ENCODE data around the gene TMEM185A.
"Not testable (repeated sequence)": the region's sequence is repeated elsewhere in the genome, so short reads cannot be mapped to it uniquely, and the experiment has no call there.

DNA sequence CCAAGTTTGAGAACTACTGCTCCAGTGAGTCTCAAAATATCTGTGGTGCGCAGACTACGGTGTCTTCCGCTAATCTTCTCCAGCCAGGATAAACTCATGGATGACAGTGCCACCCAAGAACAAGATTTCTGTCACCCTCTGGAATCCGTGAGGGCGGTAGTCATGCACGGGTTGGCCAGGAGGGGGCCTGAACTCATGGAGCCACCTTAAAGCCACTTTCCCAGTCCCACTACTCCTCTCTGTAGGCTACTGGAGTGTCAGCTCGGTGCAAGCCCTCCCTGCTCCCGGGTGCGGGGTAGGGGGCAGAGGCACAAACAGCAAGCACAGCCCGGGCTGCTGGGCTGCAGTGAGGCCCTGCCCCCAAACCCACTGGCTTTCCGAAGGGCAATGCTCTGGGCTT lies 33.0 kb downstream of the TMEM185A start:
- TF ChIP-seq EZH2 (IDR thresholded peaks at IDR 0.05; ENCODE audit: insufficient read depth, low read length), result not testable (repeated sequence)
- TF ChIP-seq, protein P1, sequence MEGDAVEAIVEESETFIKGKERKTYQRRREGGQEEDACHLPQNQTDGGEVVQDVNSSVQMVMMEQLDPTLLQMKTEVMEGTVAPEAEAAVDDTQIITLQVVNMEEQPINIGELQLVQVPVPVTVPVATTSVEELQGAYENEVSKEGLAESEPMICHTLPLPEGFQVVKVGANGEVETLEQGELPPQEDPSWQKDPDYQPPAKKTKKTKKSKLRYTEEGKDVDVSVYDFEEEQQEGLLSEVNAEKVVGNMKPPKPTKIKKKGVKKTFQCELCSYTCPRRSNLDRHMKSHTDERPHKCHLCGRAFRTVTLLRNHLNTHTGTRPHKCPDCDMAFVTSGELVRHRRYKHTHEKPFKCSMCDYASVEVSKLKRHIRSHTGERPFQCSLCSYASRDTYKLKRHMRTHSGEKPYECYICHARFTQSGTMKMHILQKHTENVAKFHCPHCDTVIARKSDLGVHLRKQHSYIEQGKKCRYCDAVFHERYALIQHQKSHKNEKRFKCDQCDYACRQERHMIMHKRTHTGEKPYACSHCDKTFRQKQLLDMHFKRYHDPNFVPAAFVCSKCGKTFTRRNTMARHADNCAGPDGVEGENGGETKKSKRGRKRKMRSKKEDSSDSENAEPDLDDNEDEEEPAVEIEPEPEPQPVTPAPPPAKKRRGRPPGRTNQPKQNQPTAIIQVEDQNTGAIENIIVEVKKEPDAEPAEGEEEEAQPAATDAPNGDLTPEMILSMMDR (IDR thresholded peaks at IDR 0.05; ENCODE audit: insufficient read depth, low read depth, low read length), result not testable (repeated sequence)
